GM12875 (cell line): ENCODE results near the gene FBXO4.
"Not testable (repeated sequence)": the region's sequence is repeated elsewhere in the genome, so short reads cannot be mapped to it uniquely, and the experiment has no call there.

Experiments used
- H3K4me3 ChIP-seq: one replicate; pipeline ENCODE4 v1.5.1; 2011; ENCODE audit warnings: low read depth, low read length, control low read depth
- TF ChIP-seq, protein P1 (sequence below): IDR thresholded peaks from 2 replicates; pipeline ENCODE4 v1.5.1; 2011; ENCODE audit warnings: low read depth, mild to moderate bottlenecking, control low read depth, inconsistent platforms, low read length, moderate library complexity, borderline replicate concordance; ENCODE audit not compliant: insufficient read depth

Gene FBXO4

GRCh38 chr5:41940641-41941040 is 15.6 kb downstream of the FBXO4 start:
- TF ChIP-seq, protein P1, sequence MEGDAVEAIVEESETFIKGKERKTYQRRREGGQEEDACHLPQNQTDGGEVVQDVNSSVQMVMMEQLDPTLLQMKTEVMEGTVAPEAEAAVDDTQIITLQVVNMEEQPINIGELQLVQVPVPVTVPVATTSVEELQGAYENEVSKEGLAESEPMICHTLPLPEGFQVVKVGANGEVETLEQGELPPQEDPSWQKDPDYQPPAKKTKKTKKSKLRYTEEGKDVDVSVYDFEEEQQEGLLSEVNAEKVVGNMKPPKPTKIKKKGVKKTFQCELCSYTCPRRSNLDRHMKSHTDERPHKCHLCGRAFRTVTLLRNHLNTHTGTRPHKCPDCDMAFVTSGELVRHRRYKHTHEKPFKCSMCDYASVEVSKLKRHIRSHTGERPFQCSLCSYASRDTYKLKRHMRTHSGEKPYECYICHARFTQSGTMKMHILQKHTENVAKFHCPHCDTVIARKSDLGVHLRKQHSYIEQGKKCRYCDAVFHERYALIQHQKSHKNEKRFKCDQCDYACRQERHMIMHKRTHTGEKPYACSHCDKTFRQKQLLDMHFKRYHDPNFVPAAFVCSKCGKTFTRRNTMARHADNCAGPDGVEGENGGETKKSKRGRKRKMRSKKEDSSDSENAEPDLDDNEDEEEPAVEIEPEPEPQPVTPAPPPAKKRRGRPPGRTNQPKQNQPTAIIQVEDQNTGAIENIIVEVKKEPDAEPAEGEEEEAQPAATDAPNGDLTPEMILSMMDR: no peak
- H3K4me3 ChIP-seq: no peak overlapping the region

DNA sequence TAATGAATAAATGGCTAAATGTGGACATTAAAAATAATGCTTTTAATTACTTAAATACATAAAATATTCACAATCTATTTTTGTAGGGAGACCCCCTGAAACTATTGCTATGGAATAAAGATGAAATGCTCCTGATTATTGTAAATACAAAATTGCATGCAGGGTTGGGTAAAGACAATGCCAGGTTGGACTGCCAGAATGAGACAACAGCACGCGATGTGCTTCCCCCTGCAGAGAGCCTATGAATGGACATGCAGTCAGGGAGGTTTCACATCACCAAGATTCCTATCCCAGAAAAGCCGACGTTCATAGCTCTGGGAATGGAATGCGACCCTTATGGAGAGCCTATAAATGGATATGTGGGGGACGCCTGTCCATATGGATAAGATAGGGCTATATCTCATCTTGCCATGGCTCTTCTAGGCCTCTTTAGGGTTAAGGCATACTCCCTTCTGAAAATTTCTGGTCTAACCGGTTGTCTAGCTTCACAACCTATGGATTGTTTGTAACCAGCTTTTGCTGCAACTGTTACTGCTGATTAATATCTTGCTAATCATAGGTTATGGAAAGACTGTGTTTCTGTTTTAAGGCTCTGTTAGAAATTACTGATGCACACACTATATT is 20.4 kb downstream of the FBXO4 start:
- not testable (repeated sequence) for H3K4me3 ChIP-seq

DNA sequence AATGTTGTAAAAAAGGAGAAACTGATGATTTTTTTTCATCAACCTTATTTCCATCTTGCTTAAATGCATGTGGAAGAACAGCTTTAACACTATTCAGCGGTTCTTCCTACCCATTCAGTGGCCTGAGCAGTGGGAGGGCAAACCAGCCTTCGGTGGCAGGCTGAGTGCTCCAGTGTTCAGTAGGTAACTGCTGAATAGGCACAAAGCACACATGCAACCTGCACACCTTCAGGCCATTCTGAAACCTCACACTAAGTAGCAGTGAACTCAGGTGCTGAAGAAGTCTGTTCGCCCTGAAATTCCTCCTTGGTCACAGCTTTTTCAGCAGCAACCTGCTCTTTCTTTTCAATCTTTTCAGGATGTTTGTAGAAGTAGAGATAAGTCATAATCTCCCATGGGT is 26.1 kb downstream of the FBXO4 start:
- TF ChIP-seq, protein P1: no peak

GRCh38 chr5:41954286-41954685 is 29.2 kb downstream of the FBXO4 start:
- H3K4me3 ChIP-seq: no peak overlapping the region
- TF ChIP-seq, protein P1: no peak

More for the DNA sequence above, 26.1 kb downstream of the FBXO4 start:
- H3K4me3 ChIP-seq: no peak overlapping the region

DNA sequence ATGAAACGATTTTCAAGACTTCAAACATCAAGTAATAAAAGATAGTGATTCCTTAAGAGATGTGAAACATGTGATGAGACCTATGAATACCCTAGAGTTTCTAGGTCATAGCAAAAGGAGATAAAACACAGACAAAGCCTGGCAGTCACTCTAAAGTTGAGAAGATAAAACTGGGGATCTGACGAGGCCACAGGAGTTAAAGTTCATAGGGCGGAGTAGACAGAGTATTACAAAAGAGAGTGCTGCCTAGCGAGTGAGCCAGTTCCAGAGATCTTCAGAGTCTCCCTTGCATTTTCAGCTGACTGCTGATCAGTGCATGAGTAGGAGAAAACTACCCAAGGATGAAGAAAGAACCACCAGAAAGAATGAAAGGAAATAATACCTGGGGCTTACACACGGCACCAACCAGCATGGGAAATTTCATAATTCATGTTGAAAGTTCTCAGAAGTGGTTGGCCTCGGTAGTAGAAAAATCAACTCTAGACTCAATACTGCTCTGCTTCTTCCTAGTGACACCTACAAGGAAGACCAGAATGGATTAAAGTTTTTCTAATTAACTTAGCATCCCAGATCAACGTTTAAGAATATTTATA is 30.4 kb downstream of the FBXO4 start:
- no peak overlapping the region for H3K4me3 ChIP-seq

GRCh38 chr5:41956943-41957342 is 31.9 kb downstream of the FBXO4 start:
- TF ChIP-seq, protein P1: no peak
- H3K4me3 ChIP-seq: no peak overlapping the region

More for the DNA sequence above, 30.4 kb downstream of the FBXO4 start:
- TF ChIP-seq, protein P1: no peak

GRCh38 chr5:41960481-41960880 is 35.4 kb downstream of the FBXO4 start:
- H3K4me3 ChIP-seq: no peak overlapping the region
- TF ChIP-seq, protein P1: no peak
